ENCODE data around the gene CMYA5. TPM values are rescaled to one million over a fixed set of nuclear protein-coding genes. Genes with fewer than 3 reads are reported as not detected.

CMYA5 gene
- total RNA-seq, 1 donor from 2014 or later, result 0.16 TPM

DNA sequence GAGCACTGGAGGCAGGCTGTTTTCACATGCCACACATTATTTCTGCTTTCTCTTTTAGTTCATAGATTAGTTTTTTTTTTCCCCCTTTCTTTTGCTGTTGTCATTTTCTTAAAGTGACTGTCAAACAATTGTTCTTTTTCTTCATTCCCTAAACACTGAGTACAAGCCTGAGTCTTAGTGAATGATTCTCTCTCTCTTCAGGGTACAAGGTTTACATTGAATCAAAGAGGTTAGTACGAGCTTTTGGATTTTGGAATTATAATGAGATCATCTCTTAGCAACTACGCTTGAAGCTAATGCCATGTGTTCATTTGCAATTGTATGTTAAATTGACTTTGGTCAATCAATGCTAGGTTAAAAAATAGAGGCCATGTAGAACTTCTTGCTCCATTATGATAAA, 125.1 kb downstream of the CMYA5 start:
- no peak for DNase-seq (ENCODE audit: extremely low spot score, unreplicated experiment)
- Mint-ChIP-seq H3K27me3 (ENCODE audit: unreplicated experiment) (peaks cover 19% of the 10 kb centered on the region), H3K4me3 (ENCODE audit: unreplicated experiment) (no peak overlapping the region), H3K4me1 (ENCODE audit: unreplicated experiment) (no peaks in the 10 kb centered on the region), H3K36me3 (ENCODE audit: unreplicated experiment) (no peaks in the 10 kb centered on the region), H3K9me3 (ENCODE audit: unreplicated experiment) (peaks cover 6% of the 10 kb centered on the region), H3K27ac (ENCODE audit: unreplicated experiment) (no peak overlapping the region)
- TF ChIP-seq, protein P1, sequence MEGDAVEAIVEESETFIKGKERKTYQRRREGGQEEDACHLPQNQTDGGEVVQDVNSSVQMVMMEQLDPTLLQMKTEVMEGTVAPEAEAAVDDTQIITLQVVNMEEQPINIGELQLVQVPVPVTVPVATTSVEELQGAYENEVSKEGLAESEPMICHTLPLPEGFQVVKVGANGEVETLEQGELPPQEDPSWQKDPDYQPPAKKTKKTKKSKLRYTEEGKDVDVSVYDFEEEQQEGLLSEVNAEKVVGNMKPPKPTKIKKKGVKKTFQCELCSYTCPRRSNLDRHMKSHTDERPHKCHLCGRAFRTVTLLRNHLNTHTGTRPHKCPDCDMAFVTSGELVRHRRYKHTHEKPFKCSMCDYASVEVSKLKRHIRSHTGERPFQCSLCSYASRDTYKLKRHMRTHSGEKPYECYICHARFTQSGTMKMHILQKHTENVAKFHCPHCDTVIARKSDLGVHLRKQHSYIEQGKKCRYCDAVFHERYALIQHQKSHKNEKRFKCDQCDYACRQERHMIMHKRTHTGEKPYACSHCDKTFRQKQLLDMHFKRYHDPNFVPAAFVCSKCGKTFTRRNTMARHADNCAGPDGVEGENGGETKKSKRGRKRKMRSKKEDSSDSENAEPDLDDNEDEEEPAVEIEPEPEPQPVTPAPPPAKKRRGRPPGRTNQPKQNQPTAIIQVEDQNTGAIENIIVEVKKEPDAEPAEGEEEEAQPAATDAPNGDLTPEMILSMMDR (IDR thresholded peaks at IDR 0.05), result no peak

DNA sequence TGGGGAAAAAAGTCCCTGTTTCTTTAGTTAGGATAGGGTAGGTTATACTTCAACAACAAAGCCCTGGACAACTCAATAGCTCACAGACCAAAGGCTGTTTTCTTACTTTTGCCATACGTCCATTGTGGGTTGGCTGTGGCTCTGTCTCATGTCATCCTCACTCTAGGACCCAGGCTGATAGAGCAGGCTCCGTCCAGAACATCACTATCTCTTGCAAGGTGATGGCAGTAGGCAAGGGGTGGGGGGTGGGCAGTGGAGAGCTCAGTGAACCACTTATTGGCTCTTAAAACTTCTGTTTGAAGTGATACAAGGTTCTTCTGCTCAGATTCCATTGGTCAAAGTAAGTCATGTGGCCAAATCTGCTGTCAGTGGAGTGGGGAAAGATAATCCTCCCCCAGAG, 126.4 kb downstream of the CMYA5 start:
- DNase-seq (ENCODE audit: extremely low spot score, unreplicated experiment), result no peak
- TF ChIP-seq, protein P1 (IDR thresholded peaks at IDR 0.05), result no peak
- no peaks in the 10 kb centered on the region for H3K36me3 Mint-ChIP-seq (ENCODE audit: unreplicated experiment)
- peaks cover 21% of the 10 kb centered on the region for H3K27me3 Mint-ChIP-seq (ENCODE audit: unreplicated experiment)
- no peak overlapping the region for H3K27ac Mint-ChIP-seq (ENCODE audit: unreplicated experiment)
- H3K4me3 Mint-ChIP-seq (ENCODE audit: unreplicated experiment), result no peak overlapping the region
- H3K4me1 Mint-ChIP-seq (ENCODE audit: unreplicated experiment), result no peaks in the 10 kb centered on the region
- H3K9me3 Mint-ChIP-seq (ENCODE audit: unreplicated experiment), result peaks cover 6% of the 10 kb centered on the region

DNA sequence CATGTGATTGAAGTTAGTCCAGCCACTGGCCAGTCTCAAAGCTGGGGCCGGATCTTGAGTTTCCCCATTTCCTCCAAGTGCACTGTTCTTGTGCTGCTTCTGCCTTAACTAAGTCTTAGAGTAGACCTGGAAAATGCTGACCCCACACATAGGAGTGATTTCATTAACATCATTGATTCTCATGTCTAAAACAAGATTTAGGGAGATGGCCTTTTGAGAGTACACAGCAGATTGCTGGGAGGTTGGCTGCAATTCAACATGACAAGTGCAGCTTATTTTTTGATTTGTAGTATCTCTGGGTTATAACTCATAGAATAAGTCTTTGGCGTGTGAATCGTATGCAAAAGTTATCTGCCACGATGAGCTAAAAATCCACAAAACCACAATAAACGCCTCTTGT, 131.0 kb downstream of the CMYA5 start:
- no peaks in the 10 kb centered on the region for H3K36me3 Mint-ChIP-seq (ENCODE audit: unreplicated experiment)
- no peak overlapping the region for H3K4me3 Mint-ChIP-seq (ENCODE audit: unreplicated experiment)
- no peak overlapping the region for H3K27ac Mint-ChIP-seq (ENCODE audit: unreplicated experiment)
- H3K27me3 Mint-ChIP-seq (ENCODE audit: unreplicated experiment), result peaks cover 13% of the 10 kb centered on the region
- no peak for DNase-seq (ENCODE audit: extremely low spot score, unreplicated experiment)
- no peaks in the 10 kb centered on the region for H3K4me1 Mint-ChIP-seq (ENCODE audit: unreplicated experiment)
- peaks cover 6% of the 10 kb centered on the region for H3K9me3 Mint-ChIP-seq (ENCODE audit: unreplicated experiment)
- TF ChIP-seq, protein P1 (IDR thresholded peaks at IDR 0.05), result no peak

DNA sequence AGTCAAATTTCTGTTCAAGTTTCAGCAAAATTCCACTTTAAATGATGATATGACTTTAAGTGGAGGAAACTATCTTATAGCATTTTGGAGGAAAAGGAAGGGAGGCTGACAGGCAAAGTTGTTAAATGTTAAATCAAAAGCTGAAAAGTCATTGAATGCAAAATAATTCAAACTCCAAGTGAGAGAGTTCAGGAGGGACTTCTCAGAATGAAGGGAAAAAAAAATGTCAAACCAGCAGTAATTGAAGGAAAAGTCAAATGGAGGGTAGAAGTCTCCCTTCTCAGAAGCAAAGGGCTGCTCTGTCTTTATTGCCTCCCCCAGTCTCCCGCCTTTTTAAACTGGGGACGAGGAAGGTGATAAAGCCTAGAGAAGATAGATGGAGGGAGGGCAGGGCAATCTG, 134.8 kb downstream of the CMYA5 start:
- Mint-ChIP-seq H3K4me1 (ENCODE audit: unreplicated experiment) (no peaks in the 10 kb centered on the region), H3K4me3 (ENCODE audit: unreplicated experiment) (no peak overlapping the region), H3K36me3 (ENCODE audit: unreplicated experiment) (no peaks in the 10 kb centered on the region), H3K27ac (ENCODE audit: unreplicated experiment) (no peak overlapping the region), H3K27me3 (ENCODE audit: unreplicated experiment) (peaks cover 16% of the 10 kb centered on the region), H3K9me3 (ENCODE audit: unreplicated experiment) (no peaks in the 10 kb centered on the region)
- TF ChIP-seq, protein P1 (IDR thresholded peaks at IDR 0.05), result no peak
- no peak for DNase-seq (ENCODE audit: extremely low spot score, unreplicated experiment)

DNA sequence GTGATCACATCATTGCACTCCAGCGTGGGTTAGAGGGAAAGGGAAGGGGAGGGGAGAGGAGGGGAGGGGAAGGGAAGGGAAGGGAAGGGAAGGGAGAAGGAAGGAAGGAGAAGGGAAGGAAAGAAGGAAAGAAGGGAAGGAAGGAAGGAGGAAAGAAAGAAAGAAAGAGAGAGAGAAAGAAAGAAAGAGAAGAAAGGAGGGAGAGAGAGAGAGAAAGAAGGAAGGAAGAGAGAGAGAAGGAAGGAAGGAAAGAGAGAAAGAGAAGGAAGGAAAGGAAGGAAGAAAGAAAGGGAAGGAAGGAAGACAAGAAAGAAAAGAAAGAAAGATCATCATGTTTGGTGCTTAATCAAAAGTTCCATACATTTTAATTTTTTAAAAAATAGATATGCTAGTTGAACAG, 136.2 kb downstream of the CMYA5 start:
- TF ChIP-seq, protein P1 (IDR thresholded peaks at IDR 0.05), result no peak
- Mint-ChIP-seq H3K27me3 (ENCODE audit: unreplicated experiment) (peaks cover 16% of the 10 kb centered on the region), H3K36me3 (ENCODE audit: unreplicated experiment) (no peaks in the 10 kb centered on the region), H3K4me1 (ENCODE audit: unreplicated experiment) (no peaks in the 10 kb centered on the region), H3K9me3 (ENCODE audit: unreplicated experiment) (no peaks in the 10 kb centered on the region), H3K4me3 (ENCODE audit: unreplicated experiment) (no peak overlapping the region), H3K27ac (ENCODE audit: unreplicated experiment) (no peak overlapping the region)
- no peak for DNase-seq (ENCODE audit: extremely low spot score, unreplicated experiment)
